NCI-H1694 (cell line): ENCODE measurements around the gene RBM23.
"Not testable (repeated sequence)": the region's sequence is repeated elsewhere in the genome, so short reads cannot be mapped to it uniquely, and the experiment has no call there.

Source experiments
- DNase-seq: peaks from one replicate; lab custom pipeline; 2025; lab: John Stamatoyannopoulos, UW

Gene RBM23

GRCh38 chr14:22915886-22916521, 2.9 kb downstream of the RBM23 start:
- no peak for DNase-seq

GRCh38 chr14:22914836-22915235, 4.1 kb downstream of the RBM23 start:
- not testable (repeated sequence) for DNase-seq

GRCh38 chr14:22910916-22911315, 8.0 kb downstream of the RBM23 start:
- DNase-seq = no peak

- no peak for DNase-seq
These were observed 10.3 kb downstream of the RBM23 start for GRCh38 chr14:22908601-22909000.

GRCh38 chr14:22907429-22907828, 11.5 kb downstream of the RBM23 start:
- DNase-seq = no peak

GRCh38 chr14:22906073-22906472, 12.9 kb downstream of the RBM23 start:
- DNase-seq = no peak

GRCh38 chr14:22905627-22906026, 13.3 kb downstream of the RBM23 start:
- DNase-seq = no peak

- DNase-seq = no peak
These were observed 15.2 kb downstream of the RBM23 start for GRCh38 chr14:22903742-22904087.

- DNase-seq = no peak
These were observed 17.1 kb downstream of the RBM23 start for GRCh38 chr14:22901799-22902198.

- DNase-seq = peak; percentile 82
These were observed 18.7 kb downstream of the RBM23 start for GRCh38 chr14:22900081-22900799.

- DNase-seq = no peak
These were observed 20.5 kb downstream of the RBM23 start for GRCh38 chr14:22898302-22899090.

- DNase-seq = no peak
These were observed 21.6 kb downstream of the RBM23 start for GRCh38 chr14:22897357-22897756.

GRCh38 chr14:22896760-22897159, 22.2 kb downstream of the RBM23 start:
- DNase-seq = no peak

- no peak for DNase-seq
These were observed 22.6 kb downstream of the RBM23 start for GRCh38 chr14:22896356-22896755.

GRCh38 chr14:22895402-22895801, 23.5 kb downstream of the RBM23 start:
- DNase-seq = no peak

GRCh38 chr14:22893706-22894105, 25.2 kb downstream of the RBM23 start:
- DNase-seq = no peak

GRCh38 chr14:22892488-22892887, 26.5 kb downstream of the RBM23 start:
- DNase-seq = peak; percentile 44

- DNase-seq = peak; percentile 34
These were observed 28.5 kb downstream of the RBM23 start for GRCh38 chr14:22890416-22890815.

GRCh38 chr14:22888662-22889061, 30.3 kb downstream of the RBM23 start:
- no peak for DNase-seq

- peak; percentile 73 for DNase-seq
These were observed 31.0 kb downstream of the RBM23 start for GRCh38 chr14:22887990-22888378.

GRCh38 chr14:22887260-22887989, 31.5 kb downstream of the RBM23 start:
- no peak for DNase-seq

GRCh38 chr14:22886500-22887259, 32.3 kb downstream of the RBM23 start:
- DNase-seq = no peak
